RWPE2 (cell line): Measurements from ENCODE around the gene PDE11A.

Source experiments
- ATAC-seq: fragments of 200-7000 bp; cut with Tn5 transposase; 3 replicates; pipeline ENCODE4 v1.9.1; 2021; ENCODE audit warnings: low read depth
- DNase-seq: peaks from one replicate; pipeline ENCODE4 v3.0.0-alpha.2; 2020; ENCODE audit warnings: low spot score
- H3K27ac ChIP-seq: fragments of 450-650 bp; 2 replicates; pipeline ENCODE4 v1.5.1; 2017; ENCODE audit warnings: mild to moderate bottlenecking; ENCODE audit not compliant: poor library complexity, severe bottlenecking
- H3K27me3 ChIP-seq: fragments of 250-450 bp; sonication (Bioruptor Pico); 2 replicates; pipeline ENCODE4 v1.5.1; 2021; ENCODE audit warnings: mild to moderate bottlenecking, moderate library complexity; ENCODE audit not compliant: insufficient read depth, poor library complexity, severe bottlenecking
- H3K36me3 ChIP-seq: fragments of 250-450 bp; sonication (Bioruptor Pico); 2 replicates; pipeline ENCODE4 v1.5.1; 2020; ENCODE audit warnings: low read depth, mild to moderate bottlenecking, moderate library complexity
- H3K4me1 ChIP-seq: fragments of 250-450 bp; sonication (Bioruptor Pico); 2 replicates; pipeline ENCODE4 v1.5.1; 2021; ENCODE audit warnings: mild to moderate bottlenecking, moderate library complexity; ENCODE audit not compliant: insufficient read depth, poor library complexity, severe bottlenecking
- H3K4me3 ChIP-seq: fragments of 250-450 bp; sonication (Bioruptor Pico); 2 replicates; pipeline ENCODE4 v1.5.1; 2021; ENCODE audit warnings: mild to moderate bottlenecking, moderate library complexity; ENCODE audit not compliant: severe bottlenecking
- H3K9me3 ChIP-seq: fragments of 250-450 bp; sonication (Bioruptor Pico); 2 replicates; pipeline ENCODE4 v1.5.1; 2021; ENCODE audit warnings: mild to moderate bottlenecking, moderate library complexity; ENCODE audit not compliant: severe bottlenecking
- CTCF ChIP-seq: fragments of 450-650 bp; IDR thresholded peaks from one replicate; pipeline ENCODE4 v1.5.1; 2017; ENCODE audit warnings: mild to moderate bottlenecking, moderate library complexity; ENCODE audit not compliant: poor library complexity, severe bottlenecking

Gene PDE11A

GRCh38 chr2:177596866-177597265 lies 475.7 kb downstream of the PDE11A start:
- ATAC-seq (no peak), DNase-seq (no peak)
- Histone ChIP-seq H3K27ac (no peak overlapping the region), H3K36me3 (no peaks in the 10 kb centered on the region), H3K27me3 (no peaks in the 10 kb centered on the region), H3K9me3 (no peaks in the 10 kb centered on the region), H3K4me3 (no peak overlapping the region), H3K4me1 (no peaks in the 10 kb centered on the region)
- TF ChIP-seq CTCF = no peak

GRCh38 chr2:177595126-177595845 lies 477.3 kb downstream of the PDE11A start:
- Histone ChIP-seq H3K27ac (no peak overlapping the region), H3K9me3 (no peaks in the 10 kb centered on the region)
- no peak for TF ChIP-seq CTCF

GRCh38 chr2:177593402-177593801 lies 479.2 kb downstream of the PDE11A start:
- Histone ChIP-seq H3K4me3 (no peak overlapping the region), H3K9me3 (no peaks in the 10 kb centered on the region), H3K36me3 (no peaks in the 10 kb centered on the region), H3K27me3 (no peaks in the 10 kb centered on the region), H3K4me1 (no peaks in the 10 kb centered on the region), H3K27ac (no peak overlapping the region)
- no peak for ATAC-seq
- no peak for DNase-seq
- no peak for TF ChIP-seq CTCF

More at GRCh38 chr2:177595126-177595845, 477.3 kb downstream of the PDE11A start:
- no peak for DNase-seq
- H3K27me3 ChIP-seq = no peaks in the 10 kb centered on the region
- no peak for ATAC-seq
- H3K4me3 ChIP-seq = no peak overlapping the region
- H3K36me3 ChIP-seq = no peaks in the 10 kb centered on the region
- H3K4me1 ChIP-seq = no peaks in the 10 kb centered on the region

- no peaks in the 10 kb centered on the region for H3K9me3 ChIP-seq
- DNase-seq = no peak
- no peak for ATAC-seq
- no peaks in the 10 kb centered on the region for H3K27me3 ChIP-seq
- H3K4me3 ChIP-seq = no peak overlapping the region
- no peaks in the 10 kb centered on the region for H3K4me1 ChIP-seq
- H3K36me3 ChIP-seq = no peaks in the 10 kb centered on the region
- no peak overlapping the region for H3K27ac ChIP-seq
- no peak for TF ChIP-seq CTCF
Observed at GRCh38 chr2:177592945-177593344, 479.6 kb downstream of the PDE11A start.

GRCh38 chr2:177592397-177592796 lies 480.2 kb downstream of the PDE11A start:
- H3K27me3 ChIP-seq = no peaks in the 10 kb centered on the region
- no peaks in the 10 kb centered on the region for H3K9me3 ChIP-seq
- no peaks in the 10 kb centered on the region for H3K4me1 ChIP-seq
- no peak overlapping the region for H3K27ac ChIP-seq
- no peak for TF ChIP-seq CTCF
- H3K36me3 ChIP-seq = no peaks in the 10 kb centered on the region
- H3K4me3 ChIP-seq = no peak overlapping the region
- ATAC-seq (no peak), DNase-seq (no peak)
